ENCODE data around the gene ORAI2.
"Not testable (repeated sequence)": the region's sequence is repeated elsewhere in the genome, so short reads cannot be mapped to it uniquely, and the experiment has no call there.

GRCh38 chr7:102498321-102498720 lies 64.9 kb downstream of the ORAI2 start:
- not testable (repeated sequence) for TF ChIP-seq JUNB (IDR thresholded peaks at IDR 0.05); CTCF (IDR thresholded peaks at IDR 0.05 in 2 of 3, conservative IDR thresholded peaks at IDR 0.05 in 1 of 3; ENCODE audit: control insufficient read depth in 2 of 3, extremely low read depth in 1 of 3, insufficient read depth in 1 of 3, low read depth in 3 of 3, low read length in 3 of 3); EGR1 (IDR thresholded peaks at IDR 0.05; ENCODE audit: borderline replicate concordance in 1 of 2, low read depth in 2 of 2, low read length in 2 of 2); SKIL (IDR thresholded peaks at IDR 0.05; ENCODE audit: low read depth, poor library complexity, severe bottlenecking); JUND (IDR thresholded peaks at IDR 0.05; ENCODE audit: low read depth, low read length); SP1 (IDR thresholded peaks at IDR 0.05; ENCODE audit: low read depth, low read length); USF2 (IDR thresholded peaks at IDR 0.05; ENCODE audit: borderline replicate concordance, low read depth, low read length); RAD21 (IDR thresholded peaks at IDR 0.05; ENCODE audit: insufficient read depth, low read depth, low read length); GABPA (IDR thresholded peaks at IDR 0.05; ENCODE audit: low read depth); TCF12 (IDR thresholded peaks at IDR 0.05; ENCODE audit: low read depth, low read length); ATF3 (IDR thresholded peaks at IDR 0.05; ENCODE audit: borderline replicate concordance, extremely low read depth, low read depth, low read length); MTA3 (IDR thresholded peaks at IDR 0.05; ENCODE audit: borderline replicate concordance, low read length); RFX5 (IDR thresholded peaks at IDR 0.05; ENCODE audit: low read depth, low read length)

Measured in GM12878 (cell line).